ENCODE results near the gene TSPAN11. TPM values are rescaled to one million over a fixed set of nuclear protein-coding genes. Genes with fewer than 3 reads are reported as not detected.
"Not testable (repeated sequence)": the region's sequence is repeated elsewhere in the genome, so short reads cannot be mapped to it uniquely, and the experiment has no call there.

TSPAN11 gene
- total RNA-seq, 1 experiment from 2014 or later, result 4.6 TPM

GRCh38 chr12:31009976-31010375, 83.4 kb downstream of the TSPAN11 start (continued):
- no peak for TF ChIP-seq E2F4 (CRISPR knock-in tag; IDR thresholded peaks at IDR 0.05; ENCODE audit: borderline replicate concordance, low read depth)

- H3K36me3 Mint-ChIP-seq, result no peaks in the 10 kb centered on the region
- peaks cover 15% of the 10 kb centered on the region for H3K4me1 Mint-ChIP-seq
- DNase-seq (ENCODE audit: low spot score), result peak; percentile 7
- 0 out of 2 replicates have a peak, but pooled peaks cover 6% of the 10 kb centered on the region for H3K9me3 Mint-ChIP-seq
- no peak for TF ChIP-seq ZNF219 (CRISPR knock-in tag; IDR thresholded peaks at IDR 0.05; ENCODE audit: borderline replicate concordance)
- H3K27ac Mint-ChIP-seq, result no peak overlapping the region
- H3K4me3 Mint-ChIP-seq, result no peak overlapping the region
- CTCF ChIA-PET, result interaction anchor here (0.6 to 1.2 kb wide), 5 partner anchors 12 to 316 kb away, joined by 3 to 5 read pairs (median 4); partner anchors contain the start of gene IPO8
- H3K27me3 Mint-ChIP-seq (ENCODE audit: low read depth), result no peaks in the 10 kb centered on the region
- ATAC-seq, result no peak
- POLR2A ChIA-PET, result interaction anchor here (0.6 kb wide), 1 partner anchor 324 kb away, joined by 3 read pairs; no protein-coding TSS in a partner anchor
These were observed 84.8 kb downstream of the TSPAN11 start for GRCh38 chr12:31011336-31011735.

- Mint-ChIP-seq H3K27ac (no peak overlapping the region), H3K36me3 (no peaks in the 10 kb centered on the region), H3K4me3 (no peak overlapping the region), H3K27me3 (ENCODE audit: low read depth) (no peaks in the 10 kb centered on the region), H3K9me3 (0 out of 2 replicates have a peak, but pooled peaks cover 6% of the 10 kb centered on the region), H3K4me1 (peaks cover 18% of the 10 kb centered on the region)
- peak; percentile 12 for DNase-seq (ENCODE audit: low spot score)
- ChIA-PET POLR2A (no interaction called here), CTCF (interaction anchor here (0.6 to 1.2 kb wide), 5 partner anchors 11 to 316 kb away, joined by 3 to 5 read pairs (median 4); partner anchors contain the start of gene IPO8)
- TF ChIP-seq HMGXB4 (CRISPR knock-in tag; IDR thresholded peaks at IDR 0.05), result no peak
- no peak for TF ChIP-seq TCF7 (CRISPR knock-in tag; IDR thresholded peaks at IDR 0.05; ENCODE audit: low read depth)
- no peak for TF ChIP-seq ZNF671 (CRISPR knock-in tag; IDR thresholded peaks at IDR 0.05)
- TF ChIP-seq SP1 (CRISPR knock-in tag; conservative IDR thresholded peaks at IDR 0.05), result no peak
- TF ChIP-seq ZMAT4 (CRISPR knock-in tag; IDR thresholded peaks at IDR 0.05), result no peak
- TF ChIP-seq USF1 (CRISPR knock-in tag; IDR thresholded peaks at IDR 0.05), result no peak
- TF ChIP-seq OVOL2 (CRISPR knock-in tag; IDR thresholded peaks at IDR 0.05; ENCODE audit: borderline replicate concordance), result no peak
- ATAC-seq, result peak; percentile 75
These were observed 85.4 kb downstream of the TSPAN11 start for GRCh38 chr12:31011746-31012566.

GRCh38 chr12:31012567-31012891, 86.0 kb downstream of the TSPAN11 start:
- H3K9me3 Mint-ChIP-seq; H3K27ac Mint-ChIP-seq; H3K27me3 Mint-ChIP-seq (ENCODE audit: low read depth); ATAC-seq; DNase-seq (ENCODE audit: low spot score); H3K4me3 Mint-ChIP-seq; POLR2A ChIA-PET; H3K36me3 Mint-ChIP-seq: not testable (repeated sequence)
- H3K4me1 Mint-ChIP-seq, result peaks cover 24% of the 10 kb centered on the region
- CTCF ChIA-PET, result interaction anchor here (1.0 to 1.2 kb wide), 2 partner anchors 11 to 138 kb away, joined by 3 to 4 read pairs; no protein-coding TSS in a partner anchor

GRCh38 chr12:31015215-31015614, 88.7 kb downstream of the TSPAN11 start:
- no peak for ATAC-seq
- POLR2A ChIA-PET, result no interaction called here
- TF ChIP-seq PRDM15 (CRISPR knock-in tag; IDR thresholded peaks at IDR 0.05) (no peak), GRHL2 (CRISPR knock-in tag; IDR thresholded peaks at IDR 0.05; ENCODE audit: insufficient replicate concordance, severe bottlenecking) (no peak), NR1H2 (CRISPR knock-in tag; IDR thresholded peaks at IDR 0.05) (no peak), HMGA2 (CRISPR knock-in tag; IDR thresholded peaks at IDR 0.05) (no peak), RELA (CRISPR knock-in tag; IDR thresholded peaks at IDR 0.05; ENCODE audit: borderline replicate concordance) (no peak)

More at GRCh38 chr12:31015215-31015614, 88.7 kb downstream of the TSPAN11 start:
- Mint-ChIP-seq H3K27ac (no peak overlapping the region), H3K4me1 (peaks cover 30% of the 10 kb centered on the region), H3K36me3 (peaks cover 10% of the 10 kb centered on the region), H3K4me3 (no peak overlapping the region), H3K27me3 (ENCODE audit: low read depth) (no peaks in the 10 kb centered on the region), H3K9me3 (peaks cover 15% of the 10 kb centered on the region)
- no peak for DNase-seq (ENCODE audit: low spot score)
- CTCF ChIA-PET, result interaction anchor here (1.5 kb wide), 1 partner anchor 29 kb away, joined by 6 read pairs; no protein-coding TSS in a partner anchor
